GM10266 (cell line): ENCODE data around the gene MKNK2.

ENCODE experiments used
- DNase-seq: peaks from one replicate; pipeline ENCODE4 v3.0.0; 2012; ENCODE audit errors: extremely low spot score
- CTCF ChIP-seq: IDR thresholded peaks from 2 replicates; pipeline ENCODE4 v1.5.1; 2012; ENCODE audit warnings: mild to moderate bottlenecking, low read depth; ENCODE audit not compliant: control insufficient read depth, insufficient read depth; ENCODE audit errors: missing control alignments

MKNK2 gene

GRCh38 chr19:2050991-2051772 lies at the start of gene MKNK2:
TSS of gene MKNK2 (minus strand) at chr19:2051244. CDS start at chr19:2050851, 393 bp downstream.
- TF ChIP-seq CTCF, result peak; percentile 78

GRCh38 chr19:2100719-2101061 lies 49.6 kb upstream of the MKNK2 start:
- no peak for DNase-seq
- TF ChIP-seq CTCF, result no peak

More at GRCh38 chr19:2050991-2051772, at the start of gene MKNK2:
- peak; percentile 98 for DNase-seq

- no peak for DNase-seq
- no peak for TF ChIP-seq CTCF
Observed at GRCh38 chr19:2099937-2100718, 49.1 kb upstream of the MKNK2 start.

GRCh38 chr19:2099054-2099501 lies 48.0 kb upstream of the MKNK2 start:
- no peak for TF ChIP-seq CTCF
- no peak for DNase-seq

- TF ChIP-seq CTCF, result no peak
- DNase-seq, result no peak
Observed at GRCh38 chr19:2097886-2098327, 46.9 kb upstream of the MKNK2 start.

- no peak for TF ChIP-seq CTCF
Observed at GRCh38 chr19:2097203-2097885, 46.3 kb upstream of the MKNK2 start.

More at GRCh38 chr19:2097203-2097885, 46.3 kb upstream of the MKNK2 start:
- DNase-seq, result peak; percentile 78
